Measurements from ENCODE around the gene MGAT5.

DNA sequence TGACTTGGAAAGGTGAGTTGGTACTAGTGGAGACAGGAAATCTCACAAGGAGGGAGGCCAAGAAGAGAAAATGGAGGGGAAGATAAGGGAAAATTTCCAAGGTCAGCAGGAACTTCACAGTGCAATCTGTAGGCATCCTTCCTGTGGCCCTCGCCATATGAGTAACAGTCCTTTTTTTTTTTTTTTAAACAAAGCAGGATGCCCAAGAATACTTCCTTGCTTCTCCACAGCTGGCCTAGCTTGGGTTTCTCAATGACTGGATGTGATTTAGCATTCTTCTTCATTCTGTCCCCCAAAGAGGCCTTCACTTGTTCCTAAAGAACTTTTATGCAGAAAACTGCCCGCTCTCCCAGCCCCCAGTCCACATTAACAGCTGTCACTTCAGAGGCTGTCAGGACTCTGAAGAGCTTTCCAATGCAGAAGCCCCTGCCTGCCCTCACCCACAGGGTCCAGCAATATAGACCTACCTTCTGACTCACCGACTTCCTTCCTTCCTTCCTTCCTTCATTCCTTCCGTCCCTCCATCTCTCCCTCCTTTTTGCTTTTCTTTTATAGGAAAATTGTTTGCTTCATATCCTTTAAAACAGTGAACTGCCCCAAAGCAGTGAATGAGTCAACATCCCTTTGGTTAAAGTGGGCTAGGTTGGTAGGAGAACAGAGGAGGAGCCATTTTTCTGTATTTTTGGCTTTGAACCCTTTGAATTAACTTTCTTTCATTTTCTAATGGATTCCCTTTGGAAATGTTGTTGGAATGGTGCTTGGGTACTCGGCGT is 172.0 kb downstream of the MGAT5 start:
- TF ChIP-seq ZBTB7A (IDR thresholded peaks at IDR 0.05; ENCODE audit: low read depth): no peak
- TF ChIP-seq, protein P1, sequence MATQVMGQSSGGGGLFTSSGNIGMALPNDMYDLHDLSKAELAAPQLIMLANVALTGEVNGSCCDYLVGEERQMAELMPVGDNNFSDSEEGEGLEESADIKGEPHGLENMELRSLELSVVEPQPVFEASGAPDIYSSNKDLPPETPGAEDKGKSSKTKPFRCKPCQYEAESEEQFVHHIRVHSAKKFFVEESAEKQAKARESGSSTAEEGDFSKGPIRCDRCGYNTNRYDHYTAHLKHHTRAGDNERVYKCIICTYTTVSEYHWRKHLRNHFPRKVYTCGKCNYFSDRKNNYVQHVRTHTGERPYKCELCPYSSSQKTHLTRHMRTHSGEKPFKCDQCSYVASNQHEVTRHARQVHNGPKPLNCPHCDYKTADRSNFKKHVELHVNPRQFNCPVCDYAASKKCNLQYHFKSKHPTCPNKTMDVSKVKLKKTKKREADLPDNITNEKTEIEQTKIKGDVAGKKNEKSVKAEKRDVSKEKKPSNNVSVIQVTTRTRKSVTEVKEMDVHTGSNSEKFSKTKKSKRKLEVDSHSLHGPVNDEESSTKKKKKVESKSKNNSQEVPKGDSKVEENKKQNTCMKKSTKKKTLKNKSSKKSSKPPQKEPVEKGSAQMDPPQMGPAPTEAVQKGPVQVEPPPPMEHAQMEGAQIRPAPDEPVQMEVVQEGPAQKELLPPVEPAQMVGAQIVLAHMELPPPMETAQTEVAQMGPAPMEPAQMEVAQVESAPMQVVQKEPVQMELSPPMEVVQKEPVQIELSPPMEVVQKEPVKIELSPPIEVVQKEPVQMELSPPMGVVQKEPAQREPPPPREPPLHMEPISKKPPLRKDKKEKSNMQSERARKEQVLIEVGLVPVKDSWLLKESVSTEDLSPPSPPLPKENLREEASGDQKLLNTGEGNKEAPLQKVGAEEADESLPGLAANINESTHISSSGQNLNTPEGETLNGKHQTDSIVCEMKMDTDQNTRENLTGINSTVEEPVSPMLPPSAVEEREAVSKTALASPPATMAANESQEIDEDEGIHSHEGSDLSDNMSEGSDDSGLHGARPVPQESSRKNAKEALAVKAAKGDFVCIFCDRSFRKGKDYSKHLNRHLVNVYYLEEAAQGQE (IDR thresholded peaks at IDR 0.05; ENCODE audit: low read depth): no peak
- TF ChIP-seq, protein P2, sequence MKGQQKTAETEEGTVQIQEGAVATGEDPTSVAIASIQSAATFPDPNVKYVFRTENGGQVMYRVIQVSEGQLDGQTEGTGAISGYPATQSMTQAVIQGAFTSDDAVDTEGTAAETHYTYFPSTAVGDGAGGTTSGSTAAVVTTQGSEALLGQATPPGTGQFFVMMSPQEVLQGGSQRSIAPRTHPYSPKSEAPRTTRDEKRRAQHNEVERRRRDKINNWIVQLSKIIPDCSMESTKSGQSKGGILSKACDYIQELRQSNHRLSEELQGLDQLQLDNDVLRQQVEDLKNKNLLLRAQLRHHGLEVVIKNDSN (IDR thresholded peaks at IDR 0.05): no peak
- TF ChIP-seq NFIC (IDR thresholded peaks at IDR 0.05): no peak
- TF ChIP-seq, protein P3, sequence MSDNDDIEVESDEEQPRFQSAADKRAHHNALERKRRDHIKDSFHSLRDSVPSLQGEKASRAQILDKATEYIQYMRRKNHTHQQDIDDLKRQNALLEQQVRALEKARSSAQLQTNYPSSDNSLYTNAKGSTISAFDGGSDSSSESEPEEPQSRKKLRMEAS (IDR thresholded peaks at IDR 0.05): no peak
- no peak for TF ChIP-seq YY1 (IDR thresholded peaks at IDR 0.05; ENCODE audit: low read depth)
- TF ChIP-seq TAF1 (IDR thresholded peaks at IDR 0.05; ENCODE audit: low read depth): no peak
- no peak for TF ChIP-seq EP300 (IDR thresholded peaks at IDR 0.05; ENCODE audit: borderline replicate concordance)
- TF ChIP-seq RAD21 (IDR thresholded peaks at IDR 0.05; ENCODE audit: low read depth): no peak
- no peak for TF ChIP-seq FOXM1 (IDR thresholded peaks at IDR 0.05; ENCODE audit: borderline replicate concordance, low read depth)
